Hematopoietic multipotent progenitor cell treated with erythropoietin and hydrocortisone succinate and interleukin-3 and kit ligand, for 17 days (in vitro differentiated cells): ENCODE data around the gene ARPC1B.
"Not testable (repeated sequence)": the region's sequence is repeated elsewhere in the genome, so short reads cannot be mapped to it uniquely, and the experiment has no call there.

Experiments
- DNase-seq: peaks from one replicate; pipeline ENCODE4 v3.0.0-alpha.2; 2015; ENCODE audit warnings: low spot score

ARPC1B gene

DNA sequence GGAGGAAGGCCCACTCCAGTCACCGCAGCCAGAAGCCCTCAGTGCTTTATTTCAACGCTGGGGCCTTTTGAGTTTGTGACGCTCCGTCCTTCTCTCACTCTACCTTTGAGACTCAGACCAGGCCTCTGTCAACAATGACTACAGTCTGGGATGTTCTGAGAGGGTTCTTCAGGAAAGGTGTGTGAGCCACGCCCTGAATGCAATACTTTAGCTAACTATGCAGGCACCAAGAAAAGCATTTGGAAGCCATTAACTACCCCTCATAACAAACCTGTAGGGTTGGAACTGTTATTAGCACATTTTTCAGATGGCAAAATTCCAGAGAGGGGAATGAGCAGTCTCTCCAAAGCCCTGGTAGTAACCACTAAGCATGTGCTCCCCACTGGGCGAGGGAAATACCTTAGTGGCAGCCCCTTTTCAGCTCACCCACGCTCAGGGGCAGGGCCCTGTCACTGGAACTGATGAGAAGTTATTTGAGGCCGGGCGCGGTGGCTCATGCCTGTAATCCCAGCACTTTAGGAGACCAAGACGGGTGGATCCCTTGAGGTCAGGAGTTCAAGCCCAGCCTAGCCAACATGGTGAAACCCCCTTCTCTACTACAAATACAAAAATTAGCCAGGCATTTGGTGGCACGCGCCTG lies 5.7 kb upstream of the ARPC1B start:
- no peak for DNase-seq

GRCh38 chr7:99369767-99370391 lies 4.7 kb upstream of the ARPC1B start:
- DNase-seq = no peak

DNA sequence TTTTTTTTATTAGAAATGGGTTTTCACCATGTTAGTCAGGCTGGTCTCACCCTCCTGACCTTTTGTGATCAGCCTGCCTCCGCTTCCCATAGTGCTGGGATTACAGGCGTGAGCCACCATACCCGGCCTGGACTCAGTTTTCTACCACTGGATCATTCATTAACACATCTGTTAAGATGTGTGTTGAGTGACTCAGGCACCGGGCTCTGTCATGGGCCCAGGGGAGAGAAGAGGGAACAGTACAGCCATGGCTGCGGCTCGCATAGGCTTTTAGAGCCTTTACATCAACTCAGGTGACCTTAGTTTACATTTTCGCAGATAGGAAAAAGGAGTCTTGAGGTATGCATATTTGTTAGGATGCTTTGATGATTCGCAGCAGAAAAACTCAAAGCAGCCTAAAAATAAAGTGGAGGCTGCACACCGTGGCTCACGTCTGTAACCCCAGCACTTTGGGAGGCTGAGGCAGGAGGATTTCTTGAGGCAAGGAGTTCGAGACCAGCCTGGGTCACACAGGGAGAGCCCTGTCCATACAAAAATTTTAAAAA lies 3.1 kb upstream of the ARPC1B start:
- DNase-seq = no peak

- no peak for DNase-seq
Measured at GRCh38 chr7:99372275-99373090, 2.0 kb upstream of the ARPC1B start.

GRCh38 chr7:99373091-99374066 lies 1.2 kb upstream of the ARPC1B start:
- DNase-seq = no peak

- DNase-seq = peak; percentile 66
Measured at GRCh38 chr7:99375070-99375807, 709 bp downstream of the ARPC1B start.

DNA sequence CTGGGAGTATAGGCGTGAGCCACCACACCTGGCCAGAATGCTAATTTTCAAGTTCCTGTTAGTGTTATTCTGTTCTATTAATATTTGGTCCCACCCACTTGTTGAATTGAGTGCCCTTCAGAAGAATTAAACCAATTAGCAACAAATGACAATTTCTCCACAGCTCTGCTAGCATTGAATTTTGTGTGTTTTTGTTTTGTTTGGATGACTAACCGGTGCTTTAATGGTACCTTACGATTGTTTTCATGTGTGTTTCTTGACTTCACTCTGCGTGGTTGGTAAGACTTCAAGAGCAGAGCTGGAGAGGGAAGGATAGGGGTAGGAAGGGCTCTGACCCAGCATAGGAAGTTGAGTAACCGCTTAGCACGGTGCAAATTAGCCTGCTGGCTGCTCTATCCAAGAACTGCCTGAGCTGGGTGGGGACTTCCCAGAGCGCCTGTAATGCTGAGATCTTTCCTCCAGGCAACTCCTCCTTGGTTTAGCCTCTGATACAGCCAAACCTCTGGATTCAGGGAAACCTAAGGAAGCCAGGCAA lies 4.6 kb downstream of the ARPC1B start:
- DNase-seq = peak; percentile 53

DNA sequence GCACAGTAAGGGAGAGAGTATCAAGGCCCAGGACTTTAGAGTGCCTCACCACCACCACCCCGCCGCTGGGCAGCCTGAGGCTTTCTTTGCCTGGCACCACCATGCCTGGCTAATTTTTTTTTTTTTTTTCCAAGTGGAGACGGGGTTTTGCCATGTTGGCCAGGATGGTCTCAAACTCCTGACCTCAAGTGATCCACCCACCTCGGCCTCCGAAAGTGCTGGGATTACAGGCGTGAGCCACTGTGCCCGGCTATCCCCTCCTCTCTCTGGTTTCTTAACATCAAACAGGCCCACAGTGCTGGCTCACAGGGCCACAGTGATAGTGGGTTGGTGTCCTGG lies 5.1 kb downstream of the ARPC1B start:
- not testable (repeated sequence) for DNase-seq

DNA sequence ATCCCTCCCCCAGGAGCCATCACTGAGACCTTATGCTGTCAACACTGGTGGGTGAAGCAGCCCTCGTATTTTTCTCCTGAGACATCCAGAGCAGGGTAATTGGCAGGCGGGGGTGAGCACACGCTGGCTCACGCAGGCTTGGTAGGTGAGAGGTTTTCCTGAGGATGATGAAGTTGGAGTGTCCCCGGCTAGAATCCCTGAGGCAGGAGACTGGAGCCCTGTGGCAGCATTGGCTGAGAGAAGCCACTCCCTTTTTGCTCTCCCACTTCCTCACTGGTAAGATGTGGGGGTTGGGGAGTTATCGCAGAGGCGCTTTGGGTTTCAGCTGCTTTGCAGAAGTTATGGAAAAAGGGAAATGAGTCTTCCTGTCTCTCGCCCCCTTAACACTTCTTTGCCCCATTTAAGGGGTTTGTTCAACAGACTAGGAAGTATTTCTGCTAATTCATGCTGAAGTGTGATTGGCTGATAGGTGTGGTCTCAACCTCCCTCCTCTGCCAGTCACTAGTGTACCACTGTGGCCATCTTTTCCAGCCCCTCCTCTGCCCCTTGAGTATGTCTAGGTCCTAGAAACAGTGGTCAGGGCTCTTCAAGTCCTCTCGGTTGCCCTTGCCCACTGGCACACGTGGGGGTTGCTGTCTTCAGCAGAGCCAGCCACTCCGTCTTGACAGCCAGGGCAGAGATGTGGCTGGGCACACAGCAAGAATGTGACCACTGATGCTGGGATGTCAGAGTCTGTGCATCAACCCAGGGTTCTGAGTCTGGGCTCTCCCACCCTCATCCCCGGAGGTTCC lies 5.7 kb downstream of the ARPC1B start:
- peak; percentile 60 for DNase-seq

- DNase-seq = no peak
Measured at GRCh38 chr7:99380823-99381663, 6.5 kb downstream of the ARPC1B start.

DNA sequence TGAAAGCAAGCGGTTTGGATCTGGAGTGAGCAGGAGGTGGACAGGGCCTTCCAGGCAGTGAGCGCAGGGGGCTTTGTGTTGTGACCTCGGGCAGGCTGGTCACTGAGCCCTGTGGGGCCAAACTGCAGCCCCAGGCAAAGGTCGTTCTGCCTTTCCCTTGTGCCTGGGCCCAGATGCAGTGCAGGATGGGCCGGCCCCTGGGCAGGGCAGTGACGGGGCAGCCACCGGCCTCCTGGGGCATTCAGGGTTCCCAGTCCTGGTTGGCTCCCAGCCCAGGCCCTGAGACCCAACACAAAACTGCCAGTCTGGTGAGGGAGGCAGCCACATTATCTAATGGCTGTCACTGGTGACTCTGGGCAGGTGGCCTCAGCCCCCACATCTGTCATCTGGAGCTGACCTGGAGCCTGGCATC lies 7.1 kb downstream of the ARPC1B start:
- DNase-seq = no peak

GRCh38 chr7:99383203-99383602 lies 8.7 kb downstream of the ARPC1B start:
- DNase-seq = no peak

DNA sequence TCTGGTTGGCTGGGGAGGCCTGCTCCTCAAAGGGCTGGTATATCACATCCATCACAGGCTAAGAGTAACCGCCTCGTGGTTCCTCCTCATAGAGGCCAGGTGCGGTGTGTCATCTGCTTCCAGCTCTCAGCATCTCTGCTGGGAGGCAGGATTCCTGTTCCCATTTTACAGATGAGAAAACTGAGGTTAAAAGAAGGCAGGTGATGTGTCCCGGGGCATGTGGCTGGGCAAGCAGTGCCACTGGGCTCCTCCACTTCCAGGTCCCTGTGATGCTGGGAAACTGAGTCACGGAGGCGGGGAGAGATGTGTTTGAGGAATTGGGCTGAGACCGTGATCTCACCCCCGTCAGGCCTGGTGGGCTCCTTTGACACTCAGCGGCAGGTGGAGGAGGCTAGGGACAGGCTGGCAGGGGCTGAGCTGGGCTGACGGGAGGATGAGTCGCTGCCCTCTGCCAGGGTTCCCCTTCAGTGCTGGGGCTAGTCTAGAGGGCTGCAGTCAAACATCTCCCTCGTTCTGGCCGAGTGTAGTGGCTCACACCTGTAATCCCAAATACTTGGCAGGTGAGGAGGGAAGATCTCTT lies 9.4 kb downstream of the ARPC1B start:
- DNase-seq = no peak

DNA sequence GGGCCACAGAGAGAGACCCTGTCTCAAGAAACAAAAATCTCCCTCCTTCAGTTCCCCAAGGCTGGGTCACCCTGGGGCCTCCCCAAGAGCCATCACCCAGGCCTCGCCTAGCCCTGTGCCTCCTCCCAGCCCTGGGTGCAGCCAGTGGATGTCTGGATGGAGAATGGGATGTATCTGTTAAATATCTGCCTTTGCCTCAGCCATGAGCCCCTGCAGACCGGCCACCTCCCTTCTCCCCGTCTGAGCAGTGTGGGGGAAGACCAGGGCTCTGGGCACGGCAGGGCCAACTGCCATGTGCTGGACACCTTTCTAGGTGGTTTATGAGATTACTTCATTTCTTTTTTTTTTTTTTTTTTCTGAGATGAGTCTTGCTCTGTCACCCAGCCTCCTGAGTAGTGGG lies 10.0 kb downstream of the ARPC1B start:
- no peak for DNase-seq

GRCh38 chr7:99385564-99385963 lies 11.0 kb downstream of the ARPC1B start:
- no peak for DNase-seq

GRCh38 chr7:99386584-99387238 lies 12.2 kb downstream of the ARPC1B start:
- peak; percentile 72 for DNase-seq

DNA sequence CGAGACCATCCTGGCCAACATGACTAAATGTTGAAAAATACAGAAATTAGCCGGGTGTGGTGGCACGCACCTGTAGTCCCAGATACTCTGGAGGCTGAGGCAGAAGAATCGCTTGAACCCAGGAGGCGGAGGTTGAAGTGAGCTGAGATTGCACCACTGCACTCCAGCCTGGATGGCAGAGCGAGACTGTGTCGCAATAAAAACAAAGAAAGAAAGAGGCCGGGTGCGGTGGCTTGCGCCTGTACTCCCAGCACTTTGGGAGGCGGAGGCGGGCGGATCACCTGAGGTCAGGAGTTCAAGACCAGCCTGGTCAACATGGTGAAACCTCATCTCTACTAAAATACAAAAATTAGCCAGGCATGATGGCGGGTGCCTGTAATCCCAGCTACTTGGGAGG lies 12.7 kb downstream of the ARPC1B start:
- DNase-seq = not testable (repeated sequence)

DNA sequence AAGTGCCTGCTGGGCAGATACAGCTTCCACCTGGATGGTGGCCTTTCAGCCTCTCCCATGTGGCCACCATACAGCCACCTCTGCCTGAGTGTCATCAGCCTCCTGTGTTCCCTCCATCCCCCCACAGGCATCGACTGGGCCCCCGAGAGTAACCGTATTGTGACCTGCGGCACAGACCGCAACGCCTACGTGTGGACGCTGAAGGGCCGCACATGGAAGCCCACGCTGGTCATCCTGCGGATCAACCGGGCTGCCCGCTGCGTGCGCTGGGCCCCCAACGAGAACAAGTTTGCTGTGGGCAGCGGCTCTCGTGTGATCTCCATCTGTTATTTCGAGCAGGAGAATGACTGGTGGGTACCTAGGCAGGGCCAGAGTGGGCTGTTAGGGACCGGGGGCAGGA lies 13.4 kb downstream of the ARPC1B start:
- no peak for DNase-seq
